ENCODE data around the gene ARVCF. TPM values are rescaled to one million over a fixed set of nuclear protein-coding genes. Genes with fewer than 3 reads are reported as not detected.
A peak's percentile ranks its signal among the peaks of the same experiment; 100 is the strongest.

Gene ARVCF
- total and polyA plus RNA-seq, 2 donors (not counting 3 experiments of a cell fraction or from before 2014, with no cell fraction given) = 81.3 to 105 TPM

DNA sequence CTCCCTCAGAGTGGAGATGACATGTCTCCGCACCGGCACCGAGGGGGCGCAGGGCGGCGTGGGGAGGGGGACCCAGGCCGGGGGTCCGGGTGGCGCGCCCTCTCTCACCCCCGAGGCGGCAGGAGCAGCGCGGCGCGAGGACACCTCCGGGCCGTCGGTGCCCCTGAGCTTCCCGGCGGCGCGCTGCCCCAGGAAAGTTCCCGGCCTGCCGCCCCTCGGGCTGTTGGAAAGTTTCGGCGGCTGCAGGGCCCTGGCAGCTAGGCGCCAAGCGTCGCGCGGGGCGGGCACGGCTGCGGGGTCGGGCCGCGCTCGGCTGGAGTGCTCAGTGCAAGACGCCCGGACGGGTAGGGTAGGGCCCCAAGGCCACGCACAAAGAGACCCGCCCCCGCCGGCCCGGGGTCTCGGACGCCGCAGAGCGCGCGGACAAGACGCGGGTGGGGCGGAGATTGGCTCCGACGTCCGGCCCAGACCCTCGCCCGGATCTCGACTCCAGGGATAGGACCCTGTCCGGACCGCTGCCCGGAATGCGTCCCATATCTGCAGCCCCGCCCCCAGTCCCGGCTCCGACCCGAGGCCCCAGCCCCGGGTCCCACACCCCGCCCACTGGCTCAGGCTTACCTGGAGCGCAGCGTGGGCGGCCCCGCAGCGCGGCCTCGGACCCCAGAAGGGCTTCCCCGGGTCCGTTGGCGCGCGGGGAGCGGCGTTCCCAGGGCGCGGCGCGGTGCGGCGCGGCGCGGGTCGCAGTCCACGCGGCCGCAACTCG lies 471 bp downstream of the ARVCF start:
- no peaks in the 10 kb centered on the region for H3K9me3 ChIP-seq (replicated peaks; ENCODE audit: control insufficient read depth, insufficient read depth, low read length)
- H2AFZ ChIP-seq (ENCODE audit: low read depth, low read length) = peak overlapping the region; percentile 79
- POLR2A ChIA-PET = no interaction called here
- H3K9me1 ChIP-seq (replicated peaks; ENCODE audit: control insufficient read depth, extremely low read depth, insufficient read depth, low read length) = no peaks in the 10 kb centered on the region
- CTCF ChIA-PET = interaction anchor here (1.0 to 7.3 kb wide), 7 partner anchors 25 to 286 kb away, joined by 3 to 304 read pairs (median 7); no protein-coding TSS in a partner anchor
- H3K4me3 ChIP-seq (replicated peaks in 1 of 3; ENCODE audit: insufficient read depth in 1 of 3, low read depth in 1 of 3, low read length in 3 of 3) = peak overlapping the region; percentile 54 to 79 (median 70)
- peaks cover 1% of the 10 kb centered on the region for H3K79me2 ChIP-seq (ENCODE audit: control insufficient read depth, insufficient read depth, low read length)
- peak overlapping the region; percentile 58 for H3K4me2 ChIP-seq (ENCODE audit: insufficient read depth, low read length)
- peaks cover 12% of the 10 kb centered on the region for H3K4me1 ChIP-seq (ENCODE audit: control insufficient read depth, extremely low read depth, insufficient read depth, low read length)
- no peaks in the 10 kb centered on the region for H3K27me3 ChIP-seq (ENCODE audit: control insufficient read depth in 2 of 2, insufficient read depth in 2 of 2, low read length in 2 of 2)
- TF ChIP-seq JUN (IDR thresholded peaks at IDR 0.05; ENCODE audit: borderline replicate concordance, insufficient read depth, insufficient read length, low read depth) (no peak), POLR2A (IDR thresholded peaks at IDR 0.05; ENCODE audit: low read depth, low read length) (no peak), MYC (IDR thresholded peaks at IDR 0.05; ENCODE audit: low read depth, low read length) (no peak), EZH2 (IDR thresholded peaks at IDR 0.05; ENCODE audit: borderline replicate concordance, low read depth, low read length, severe bottlenecking) (no peak), GATA2 (IDR thresholded peaks at IDR 0.05; ENCODE audit: insufficient read depth, insufficient read length, low read depth, low read length) (no peak), MAX (IDR thresholded peaks at IDR 0.05; ENCODE audit: insufficient read depth, insufficient read length) (no peak), POLR2AphosphoS5 (IDR thresholded peaks at IDR 0.05; ENCODE audit: insufficient read depth, low read depth, low read length) (no peak), FOS (IDR thresholded peaks at IDR 0.05; ENCODE audit: borderline replicate concordance, insufficient read depth, low read length) (no peak)
- TF ChIP-seq, protein P1, sequence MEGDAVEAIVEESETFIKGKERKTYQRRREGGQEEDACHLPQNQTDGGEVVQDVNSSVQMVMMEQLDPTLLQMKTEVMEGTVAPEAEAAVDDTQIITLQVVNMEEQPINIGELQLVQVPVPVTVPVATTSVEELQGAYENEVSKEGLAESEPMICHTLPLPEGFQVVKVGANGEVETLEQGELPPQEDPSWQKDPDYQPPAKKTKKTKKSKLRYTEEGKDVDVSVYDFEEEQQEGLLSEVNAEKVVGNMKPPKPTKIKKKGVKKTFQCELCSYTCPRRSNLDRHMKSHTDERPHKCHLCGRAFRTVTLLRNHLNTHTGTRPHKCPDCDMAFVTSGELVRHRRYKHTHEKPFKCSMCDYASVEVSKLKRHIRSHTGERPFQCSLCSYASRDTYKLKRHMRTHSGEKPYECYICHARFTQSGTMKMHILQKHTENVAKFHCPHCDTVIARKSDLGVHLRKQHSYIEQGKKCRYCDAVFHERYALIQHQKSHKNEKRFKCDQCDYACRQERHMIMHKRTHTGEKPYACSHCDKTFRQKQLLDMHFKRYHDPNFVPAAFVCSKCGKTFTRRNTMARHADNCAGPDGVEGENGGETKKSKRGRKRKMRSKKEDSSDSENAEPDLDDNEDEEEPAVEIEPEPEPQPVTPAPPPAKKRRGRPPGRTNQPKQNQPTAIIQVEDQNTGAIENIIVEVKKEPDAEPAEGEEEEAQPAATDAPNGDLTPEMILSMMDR (IDR thresholded peaks at IDR 0.05; ENCODE audit: extremely low read depth in 1 of 2, insufficient read depth in 1 of 2, low read depth in 1 of 2, low read length in 2 of 2) = no peak
- H4K20me1 ChIP-seq (replicated peaks; ENCODE audit: control insufficient read depth, extremely low read depth, insufficient read depth, low read length) = no peaks in the 10 kb centered on the region
- no TSS peak for BruUV-seq (replicated peaks)
- no peak overlapping the region for H3K27ac ChIP-seq (ENCODE audit: insufficient read depth, low read depth, low read length)
- dilution Hi-C loops (cut with MboI; ENCODE audit: extremely low pct_ligation_motif_present, low sequenced_read_pairs) = no loop called here
- H3K9ac ChIP-seq (replicated peaks; ENCODE audit: extremely low read depth, insufficient read depth, low read length) = peak overlapping the region; percentile 28
- FAIRE-seq = no peak
- H3K36me3 ChIP-seq (ENCODE audit: control insufficient read depth in 2 of 2, extremely low read depth in 1 of 2, insufficient read depth in 2 of 2, low read length in 2 of 2) = no peaks in the 10 kb centered on the region
- DNase-seq (ENCODE audit: low read depth, low spot score) = peak; percentile 32
- intact Hi-C loops (cut with micrococcal nuclease) = no loop called here

Measured in endothelial cell of umbilical vein (primary cell).